NB4 (cell line): ENCODE measurements around the gene ZW10.
"Not testable (repeated sequence)": the region's sequence is repeated elsewhere in the genome, so short reads cannot be mapped to it uniquely, and the experiment has no call there.

Experiments
- POLR2A ChIP-seq: IDR thresholded peaks from 2 replicates; pipeline ENCODE4 v1.6.1; 2011; ENCODE audit warnings: mild to moderate bottlenecking; ENCODE audit not compliant: insufficient read length; ENCODE audit errors: extremely low read depth
- TF ChIP-seq, protein P1 (sequence below): IDR thresholded peaks from one replicate; pipeline ENCODE4 v1.5.1; 2012; ENCODE audit warnings: low read depth, low read length

DNA sequence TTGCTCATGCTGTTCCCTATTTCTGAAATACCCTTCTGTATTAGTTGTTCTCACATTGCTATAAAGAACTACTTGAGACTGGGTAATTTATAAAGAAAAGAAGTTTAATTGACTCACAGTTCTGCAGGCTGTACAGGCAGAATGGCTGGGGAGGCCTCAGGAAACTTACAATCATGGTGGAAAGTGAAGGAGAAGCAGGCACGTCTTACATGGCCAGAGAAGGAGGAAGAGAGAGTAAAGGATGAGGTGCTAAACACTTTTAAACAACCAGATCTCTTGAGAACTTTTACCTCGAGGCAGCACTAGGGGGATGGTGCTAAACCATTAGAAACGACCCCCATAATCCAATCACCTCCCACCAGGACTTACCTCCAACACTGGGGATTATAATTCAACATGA lies 53.0 kb downstream of the ZW10 start:
- TF ChIP-seq, protein P1, sequence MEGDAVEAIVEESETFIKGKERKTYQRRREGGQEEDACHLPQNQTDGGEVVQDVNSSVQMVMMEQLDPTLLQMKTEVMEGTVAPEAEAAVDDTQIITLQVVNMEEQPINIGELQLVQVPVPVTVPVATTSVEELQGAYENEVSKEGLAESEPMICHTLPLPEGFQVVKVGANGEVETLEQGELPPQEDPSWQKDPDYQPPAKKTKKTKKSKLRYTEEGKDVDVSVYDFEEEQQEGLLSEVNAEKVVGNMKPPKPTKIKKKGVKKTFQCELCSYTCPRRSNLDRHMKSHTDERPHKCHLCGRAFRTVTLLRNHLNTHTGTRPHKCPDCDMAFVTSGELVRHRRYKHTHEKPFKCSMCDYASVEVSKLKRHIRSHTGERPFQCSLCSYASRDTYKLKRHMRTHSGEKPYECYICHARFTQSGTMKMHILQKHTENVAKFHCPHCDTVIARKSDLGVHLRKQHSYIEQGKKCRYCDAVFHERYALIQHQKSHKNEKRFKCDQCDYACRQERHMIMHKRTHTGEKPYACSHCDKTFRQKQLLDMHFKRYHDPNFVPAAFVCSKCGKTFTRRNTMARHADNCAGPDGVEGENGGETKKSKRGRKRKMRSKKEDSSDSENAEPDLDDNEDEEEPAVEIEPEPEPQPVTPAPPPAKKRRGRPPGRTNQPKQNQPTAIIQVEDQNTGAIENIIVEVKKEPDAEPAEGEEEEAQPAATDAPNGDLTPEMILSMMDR: not testable (repeated sequence)
- not testable (repeated sequence) for TF ChIP-seq POLR2A
